ENCODE results near the gene AP1B1.

The AP1B1 gene

DNA sequence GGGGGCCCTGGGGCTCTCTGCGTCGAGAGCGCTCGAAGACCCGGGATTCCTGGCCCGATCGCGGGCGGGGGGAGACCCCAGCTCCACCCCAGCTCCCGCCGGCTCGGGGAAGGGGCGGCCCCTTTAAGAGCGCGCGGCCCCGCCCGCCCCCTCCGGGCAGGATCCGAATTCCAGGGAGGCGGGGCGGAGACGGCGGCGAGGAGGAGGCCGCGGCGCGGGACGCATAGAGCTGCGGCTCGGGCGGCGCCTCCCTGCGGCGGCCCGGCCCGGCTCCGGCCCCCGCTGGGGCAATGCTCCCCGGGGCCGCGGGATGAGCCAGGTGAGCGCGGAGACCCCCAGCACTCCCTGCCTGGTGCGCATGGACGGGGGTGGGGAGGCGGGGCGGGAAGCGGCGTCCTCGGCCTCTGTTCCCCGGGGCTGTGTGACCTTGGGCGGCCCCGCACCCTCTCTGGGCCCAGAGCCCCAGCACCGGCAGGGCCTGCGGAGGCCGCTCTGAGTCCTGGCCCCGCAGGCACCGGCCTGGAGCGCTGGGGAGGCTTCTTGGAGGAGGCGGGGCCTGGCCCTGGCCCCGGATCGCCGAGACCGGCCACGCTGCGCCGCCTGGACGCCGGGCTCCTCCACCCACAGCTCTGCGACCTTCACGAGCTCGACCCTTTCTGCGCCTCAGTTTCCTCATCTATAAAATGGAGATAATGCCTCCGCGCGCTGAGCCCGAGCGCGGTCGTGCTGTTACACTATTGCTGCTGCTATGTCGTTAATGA lies 81.4 kb downstream of the AP1B1 start:
- DNase-seq (ENCODE audit: extremely low spot score, insufficient read length, low read depth) (no peak), FAIRE-seq (no peak)

GRCh38 chr22:29306175-29306834 lies 82.1 kb downstream of the AP1B1 start, which contains the start of gene GAS2L1:
GAS2L1 (plus strand) TSS chr22:29306650; CDS start chr22:29308106, 1,456 bp downstream.
- FAIRE-seq: no peak

GRCh38 chr22:29305836-29306174 lies 82.6 kb downstream of the AP1B1 start:
- no peak for DNase-seq (ENCODE audit: extremely low spot score, insufficient read length, low read depth)

More at GRCh38 chr22:29306175-29306834, 82.1 kb downstream of the AP1B1 start, which contains the start of gene GAS2L1:
- no peak for DNase-seq (ENCODE audit: extremely low spot score, insufficient read length, low read depth)

GRCh38 chr22:29302681-29303465 lies 85.5 kb downstream of the AP1B1 start:
- no peak for FAIRE-seq
- DNase-seq (ENCODE audit: extremely low spot score, insufficient read length, low read depth): no peak

More at GRCh38 chr22:29305836-29306174, 82.6 kb downstream of the AP1B1 start:
- FAIRE-seq: no peak

GRCh38 chr22:29302402-29302680 lies 86.0 kb downstream of the AP1B1 start:
- DNase-seq (ENCODE audit: extremely low spot score, insufficient read length, low read depth) (no peak), FAIRE-seq (no peak)

- FAIRE-seq (no peak), DNase-seq (ENCODE audit: extremely low spot score, insufficient read length, low read depth) (no peak)
Measured at GRCh38 chr22:29301716-29302401, 86.5 kb downstream of the AP1B1 start.

DNA sequence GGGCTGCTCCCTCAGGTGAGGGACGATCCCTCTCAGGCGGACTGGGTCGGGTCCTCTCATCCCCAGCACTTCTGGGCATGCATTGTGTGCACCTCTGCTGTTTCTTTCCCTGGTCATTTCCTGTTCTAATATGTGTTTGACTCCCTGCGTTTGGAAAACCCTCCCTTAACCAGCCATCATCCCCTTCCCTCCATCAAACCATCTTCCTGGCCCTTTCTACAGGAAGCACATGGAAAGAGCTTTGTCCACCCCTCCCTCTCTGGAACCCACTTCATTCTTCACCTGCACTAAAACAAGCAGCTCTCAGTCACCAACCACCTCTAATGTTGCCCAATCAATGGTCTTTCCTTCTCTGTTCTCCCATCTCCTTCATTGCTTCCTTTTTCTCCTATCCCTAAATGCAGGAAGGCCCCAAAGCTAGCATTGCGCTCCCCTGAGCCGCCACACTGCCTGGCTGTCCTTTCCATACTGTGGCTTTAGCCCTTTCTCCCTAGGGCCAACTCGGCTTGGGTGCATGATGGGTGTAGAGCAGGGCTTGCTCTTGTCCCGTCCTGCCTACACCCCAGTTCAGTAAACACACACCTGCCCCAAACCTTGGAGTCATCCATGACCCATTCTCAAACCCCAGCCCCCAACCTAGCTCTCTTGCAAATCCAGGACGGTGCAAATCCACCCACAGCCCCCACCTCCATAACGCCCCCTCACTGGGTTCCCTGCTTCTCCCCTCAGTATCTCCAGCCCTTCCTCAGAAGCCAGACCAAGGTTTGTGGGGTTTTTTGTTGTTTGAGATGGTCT lies 87.4 kb downstream of the AP1B1 start:
- FAIRE-seq (no peak), DNase-seq (ENCODE audit: extremely low spot score, insufficient read length, low read depth) (no peak)

DNA sequence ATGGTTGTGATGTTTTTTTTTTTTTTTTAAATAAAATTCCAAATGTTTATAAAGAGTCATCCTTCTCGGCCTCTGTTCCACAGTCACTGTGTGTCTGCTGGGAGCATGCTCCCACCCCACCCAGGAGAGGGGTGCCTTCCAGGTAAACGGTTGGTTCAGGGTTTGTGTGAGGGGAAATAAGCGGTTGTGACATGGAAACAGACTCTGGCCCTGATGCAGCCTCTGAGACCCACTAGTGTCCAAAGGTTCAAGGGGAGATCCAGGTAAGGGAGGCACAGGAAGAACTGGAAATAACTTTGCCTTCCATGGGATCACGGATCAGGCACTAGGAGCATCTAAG lies 87.9 kb downstream of the AP1B1 start:
- DNase-seq (ENCODE audit: extremely low spot score, insufficient read length, low read depth) (no peak), FAIRE-seq (no peak)

DNA sequence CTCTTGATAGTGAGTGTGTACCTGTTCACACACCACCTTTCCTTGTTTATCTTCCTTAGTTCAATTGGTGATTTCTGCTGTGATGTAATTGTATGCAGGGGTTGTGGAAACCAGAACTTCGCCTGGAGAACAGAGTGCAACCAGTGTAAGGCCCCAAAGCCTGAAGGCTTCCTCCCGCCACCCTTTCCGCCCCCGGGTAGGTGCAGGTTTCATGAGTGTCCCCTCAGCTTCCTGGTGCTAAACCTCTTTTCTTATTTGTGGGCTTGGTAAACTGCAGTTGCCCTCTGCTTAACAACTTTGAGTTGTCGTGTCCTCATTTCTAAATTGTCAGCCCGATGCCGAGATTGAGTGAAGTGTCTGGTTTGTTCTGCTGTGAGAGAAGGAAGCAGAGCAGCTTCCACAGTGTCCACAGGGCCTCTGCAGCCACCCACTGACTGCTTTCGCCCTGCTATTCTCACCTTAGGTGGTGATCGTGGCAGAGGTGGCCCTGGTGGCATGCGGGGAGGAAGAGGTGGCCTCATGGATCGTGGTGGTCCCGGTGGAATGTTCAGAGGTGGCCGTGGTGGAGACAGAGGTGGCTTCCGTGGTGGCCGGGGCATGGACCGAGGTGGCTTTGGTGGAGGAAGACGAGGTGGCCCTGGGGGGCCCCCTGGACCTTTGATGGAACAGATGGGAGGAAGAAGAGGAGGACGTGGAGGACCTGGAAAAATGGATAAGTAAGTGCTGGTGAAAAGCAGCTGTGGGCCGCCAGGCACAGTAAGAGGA lies 89.1 kb downstream of the AP1B1 start:
- FAIRE-seq: no peak
- DNase-seq (ENCODE audit: extremely low spot score, insufficient read length, low read depth): no peak

DNA sequence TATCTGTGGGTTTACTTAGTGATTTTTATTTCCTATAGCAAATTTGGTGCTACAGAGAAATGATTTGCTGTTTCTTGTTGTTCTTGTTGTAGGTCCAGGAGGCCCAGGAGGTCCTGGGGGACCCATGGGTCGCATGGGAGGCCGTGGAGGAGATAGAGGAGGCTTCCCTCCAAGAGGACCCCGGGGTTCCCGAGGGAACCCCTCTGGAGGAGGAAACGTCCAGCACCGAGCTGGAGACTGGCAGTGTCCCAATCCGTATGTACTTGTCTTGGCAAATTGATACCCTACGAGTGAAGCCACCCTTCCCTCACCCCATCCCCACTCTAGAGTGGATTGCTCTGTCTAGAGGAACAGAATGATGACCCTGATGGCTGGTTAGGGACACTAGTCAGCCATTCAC lies 89.7 kb downstream of the AP1B1 start:
- no peak for DNase-seq (ENCODE audit: extremely low spot score, insufficient read length, low read depth)
- no peak for FAIRE-seq

DNA sequence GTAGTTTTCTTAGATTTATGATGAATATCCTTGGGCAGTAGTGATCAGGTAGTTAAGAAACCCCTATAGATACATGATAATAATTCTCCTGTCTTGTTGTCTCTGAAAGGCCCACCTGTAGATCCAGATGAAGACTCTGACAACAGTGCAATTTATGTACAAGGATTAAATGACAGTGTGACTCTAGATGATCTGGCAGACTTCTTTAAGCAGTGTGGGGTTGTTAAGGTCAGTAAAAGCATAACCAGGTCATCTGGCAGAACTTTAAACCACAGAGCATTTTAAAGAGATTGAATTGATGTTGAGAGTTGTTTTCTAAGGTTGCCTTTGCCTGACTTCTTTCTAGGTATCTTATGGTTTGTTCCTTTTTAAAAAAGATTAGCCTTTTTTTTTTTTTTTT lies 96.0 kb downstream of the AP1B1 start:
- FAIRE-seq: no peak

DNA sequence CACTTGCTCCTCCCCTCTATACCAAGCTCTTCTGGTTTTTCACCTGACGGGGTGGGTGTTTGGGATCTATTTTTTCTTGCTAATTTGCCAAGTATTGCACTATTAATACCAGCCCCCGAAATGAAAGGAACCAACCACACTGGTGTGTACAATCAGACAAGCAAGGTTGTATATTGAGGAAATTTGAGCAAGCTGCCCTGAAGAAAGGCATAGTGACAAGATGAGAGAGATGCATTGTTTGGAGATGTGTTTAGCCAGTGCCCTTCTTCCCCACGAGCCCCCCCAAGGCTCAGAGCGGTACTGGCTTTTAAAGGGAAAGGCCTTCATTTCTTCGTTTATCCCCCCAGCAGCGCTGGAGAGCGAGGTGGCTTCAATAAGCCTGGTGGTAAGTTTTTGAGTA lies 97.2 kb downstream of the AP1B1 start:
- DNase-seq (ENCODE audit: extremely low spot score, insufficient read length, low read depth) (no peak), FAIRE-seq (no peak)

More for the DNA sequence above, 96.0 kb downstream of the AP1B1 start:
- no peak for DNase-seq (ENCODE audit: extremely low spot score, insufficient read length, low read depth)

GRCh38 chr22:29290061-29290460 lies 98.3 kb downstream of the AP1B1 start:
- FAIRE-seq: no peak
- no peak for DNase-seq (ENCODE audit: extremely low spot score, insufficient read length, low read depth)

- DNase-seq (ENCODE audit: extremely low spot score, insufficient read length, low read depth) (no peak), FAIRE-seq (no peak)
Measured at GRCh38 chr22:29288837-29289236, 99.5 kb downstream of the AP1B1 start.

DNA sequence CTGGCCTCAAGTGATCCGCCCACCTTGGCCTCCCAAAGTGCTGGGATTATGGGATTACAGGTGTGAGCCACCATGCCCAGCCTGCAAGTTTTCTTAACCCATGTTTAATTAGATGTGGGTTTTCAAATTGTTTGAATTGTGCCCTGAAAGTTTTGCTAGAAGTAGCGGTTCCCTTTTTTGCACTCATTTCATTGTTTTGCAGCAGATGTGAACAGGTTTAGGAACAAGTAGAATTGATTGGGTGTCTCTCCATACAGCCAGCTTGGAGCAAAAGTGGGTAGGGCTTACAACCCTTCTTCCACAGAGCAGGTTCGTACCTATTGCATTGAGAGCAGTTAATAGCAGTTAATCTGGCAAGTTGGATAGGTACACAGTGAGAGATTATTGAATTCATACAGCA lies 104.2 kb downstream of the AP1B1 start:
- DNase-seq (ENCODE audit: extremely low spot score, insufficient read length, low read depth): no peak
- no peak for FAIRE-seq

- DNase-seq (ENCODE audit: extremely low spot score, insufficient read length, low read depth) (no peak), FAIRE-seq (no peak)
Measured at GRCh38 chr22:29277927-29278326, 110.4 kb downstream of the AP1B1 start.
